A673 (cell line): ENCODE data around the gene CALR3.

Experiments used
- EZH2 ChIP-seq: fragments of 200-600 bp; sonication (generic); IDR thresholded peaks from 2 replicates; pipeline ENCODE4 v1.6.1; 2017; ENCODE audit warnings: borderline replicate concordance, low read depth, mild to moderate bottlenecking, mixed read lengths, antibody characterized with exemption, low read length; ENCODE audit not compliant: poor library complexity, severe bottlenecking
- TF ChIP-seq, protein P1 (sequence below): fragments of 300-800, 200-600 bp; sonication (generic); conservative IDR thresholded peaks from 2 replicates; pipeline ENCODE4 v1.5.1; 2017; ENCODE audit warnings: low read depth, mild to moderate bottlenecking, antibody characterized with exemption, low read length, moderate library complexity, mixed read lengths

DNA sequence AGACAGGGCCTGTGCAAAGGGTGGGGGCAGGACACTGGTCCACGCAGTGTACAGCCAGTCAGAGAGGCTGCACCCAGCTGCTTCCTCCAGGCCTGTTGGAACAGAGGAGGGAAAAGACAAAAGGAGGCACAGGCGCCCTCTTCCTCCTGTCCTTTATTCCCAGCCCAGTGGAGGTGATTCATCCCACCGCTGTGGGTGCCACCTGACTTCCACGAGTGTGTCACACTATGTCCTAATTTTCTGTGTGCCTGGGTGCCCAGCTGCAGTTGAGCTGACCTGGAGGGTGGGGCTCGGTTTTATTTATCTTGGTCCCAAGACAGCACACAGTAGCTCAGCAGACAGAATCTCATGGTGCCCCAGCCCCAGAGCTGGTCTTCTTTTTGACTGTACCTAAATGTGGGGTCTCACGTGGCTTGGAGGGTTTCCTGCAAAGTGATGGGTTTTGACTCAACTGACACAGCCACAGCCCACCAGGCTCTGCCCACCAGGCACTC lies 33.2 kb downstream of the CALR3 start:
- TF ChIP-seq EZH2: no peak
- TF ChIP-seq, protein P1, sequence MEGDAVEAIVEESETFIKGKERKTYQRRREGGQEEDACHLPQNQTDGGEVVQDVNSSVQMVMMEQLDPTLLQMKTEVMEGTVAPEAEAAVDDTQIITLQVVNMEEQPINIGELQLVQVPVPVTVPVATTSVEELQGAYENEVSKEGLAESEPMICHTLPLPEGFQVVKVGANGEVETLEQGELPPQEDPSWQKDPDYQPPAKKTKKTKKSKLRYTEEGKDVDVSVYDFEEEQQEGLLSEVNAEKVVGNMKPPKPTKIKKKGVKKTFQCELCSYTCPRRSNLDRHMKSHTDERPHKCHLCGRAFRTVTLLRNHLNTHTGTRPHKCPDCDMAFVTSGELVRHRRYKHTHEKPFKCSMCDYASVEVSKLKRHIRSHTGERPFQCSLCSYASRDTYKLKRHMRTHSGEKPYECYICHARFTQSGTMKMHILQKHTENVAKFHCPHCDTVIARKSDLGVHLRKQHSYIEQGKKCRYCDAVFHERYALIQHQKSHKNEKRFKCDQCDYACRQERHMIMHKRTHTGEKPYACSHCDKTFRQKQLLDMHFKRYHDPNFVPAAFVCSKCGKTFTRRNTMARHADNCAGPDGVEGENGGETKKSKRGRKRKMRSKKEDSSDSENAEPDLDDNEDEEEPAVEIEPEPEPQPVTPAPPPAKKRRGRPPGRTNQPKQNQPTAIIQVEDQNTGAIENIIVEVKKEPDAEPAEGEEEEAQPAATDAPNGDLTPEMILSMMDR: no peak
